ENCODE measurements around the gene PIK3C3.
"Not testable (repeated sequence)": the region's sequence is repeated elsewhere in the genome, so short reads cannot be mapped to it uniquely, and the experiment has no call there.

Gene PIK3C3

DNA sequence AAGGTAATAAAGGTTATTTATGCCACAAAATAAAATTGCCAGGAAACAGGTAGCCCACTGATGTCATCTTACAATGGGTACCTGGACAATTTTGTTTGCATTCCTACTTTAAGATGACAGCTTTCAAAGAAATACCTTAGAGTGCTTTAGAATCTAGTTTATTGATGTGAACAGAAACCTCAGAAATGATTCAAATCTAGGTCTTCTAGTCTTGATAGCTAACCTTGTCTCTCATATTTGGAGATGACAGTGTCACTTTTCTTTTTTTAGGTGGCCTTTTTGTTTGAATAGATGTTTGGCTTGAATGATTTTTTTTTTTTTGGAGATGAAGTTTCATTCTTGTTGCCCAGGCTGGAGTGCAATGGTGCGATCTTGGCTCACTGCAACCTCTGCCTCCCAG, 69.1 kb downstream of the PIK3C3 start:
- DNase-seq (ENCODE audit: low read depth, low spot score), result no peak

DNA sequence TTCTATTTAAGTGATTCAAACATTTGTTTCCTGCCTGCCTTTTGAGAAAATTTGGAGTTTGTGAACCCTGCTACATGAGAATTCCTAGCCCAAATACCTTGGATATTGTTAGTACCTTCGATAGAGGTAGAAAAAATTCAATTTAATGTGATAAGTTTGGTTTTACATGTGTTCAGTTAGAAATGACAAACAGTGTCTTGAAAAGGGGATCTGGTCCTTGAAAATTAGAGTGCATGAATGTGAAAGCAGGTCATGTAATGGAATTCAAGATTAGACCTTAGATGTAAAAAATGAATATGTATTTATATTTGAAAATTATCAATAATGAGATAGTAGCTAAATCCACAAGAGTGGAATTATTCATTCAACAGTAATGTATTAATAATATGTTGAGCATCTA, 70.5 kb downstream of the PIK3C3 start:
- no peak for DNase-seq (ENCODE audit: low read depth, low spot score)

DNA sequence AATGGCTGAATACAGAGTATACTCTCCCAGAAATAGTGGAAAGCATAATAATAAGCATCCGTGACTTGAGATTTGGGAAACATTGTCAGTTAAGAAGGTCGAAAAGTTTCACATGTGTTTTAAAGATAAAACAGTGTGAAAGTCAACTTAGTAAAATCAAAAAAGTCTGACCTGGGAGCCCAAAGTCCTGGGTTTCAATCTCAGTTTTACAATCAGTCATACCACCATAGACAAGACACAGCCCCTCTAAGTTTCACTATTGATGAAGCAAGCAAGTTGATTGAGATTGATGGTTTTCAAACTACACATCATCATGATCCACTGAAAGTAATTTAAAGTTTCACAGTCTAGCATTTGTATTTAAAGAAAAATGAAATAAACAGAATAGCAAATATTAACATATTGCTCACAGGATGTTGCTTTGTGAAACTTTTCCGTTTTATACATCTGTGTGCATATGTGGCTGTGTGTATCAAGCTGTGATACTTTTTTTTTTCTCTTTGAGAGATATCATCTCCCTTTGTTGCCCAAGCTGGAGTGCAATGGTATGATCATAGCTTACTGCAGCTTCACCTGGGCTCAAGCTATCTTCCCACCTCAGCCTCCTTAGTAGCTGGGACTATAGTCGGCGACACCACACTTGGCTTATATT, 71.1 kb downstream of the PIK3C3 start:
- no peak for DNase-seq (ENCODE audit: low read depth, low spot score)

DNA sequence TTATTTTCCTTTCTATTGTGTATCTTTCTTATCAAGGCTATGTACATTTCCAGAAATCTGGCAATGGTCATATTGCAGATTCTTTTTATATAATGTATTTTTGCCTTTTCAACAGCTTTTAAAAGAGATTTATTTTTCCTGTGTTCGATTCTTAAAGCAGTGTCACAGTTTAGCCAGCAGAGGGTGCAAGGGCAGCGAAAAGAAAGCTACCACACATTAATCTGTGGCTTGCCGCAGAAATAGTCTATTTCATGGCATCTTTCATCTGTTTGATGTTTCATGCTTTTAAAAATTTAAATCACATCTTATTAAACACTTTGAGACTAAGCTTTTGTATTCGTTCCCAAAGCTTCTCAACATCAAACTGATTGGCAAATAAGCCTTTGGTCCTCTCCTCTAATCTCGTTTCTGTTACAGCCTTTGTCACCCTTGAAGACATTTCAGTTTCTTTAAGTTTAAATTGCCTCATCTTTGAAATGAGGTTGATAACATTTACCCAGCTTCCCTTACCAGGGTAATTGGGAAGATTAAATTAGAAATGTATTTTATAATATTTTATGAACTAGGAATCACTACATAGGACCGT, 73.3 kb downstream of the PIK3C3 start:
- DNase-seq (ENCODE audit: low read depth, low spot score), result no peak

DNA sequence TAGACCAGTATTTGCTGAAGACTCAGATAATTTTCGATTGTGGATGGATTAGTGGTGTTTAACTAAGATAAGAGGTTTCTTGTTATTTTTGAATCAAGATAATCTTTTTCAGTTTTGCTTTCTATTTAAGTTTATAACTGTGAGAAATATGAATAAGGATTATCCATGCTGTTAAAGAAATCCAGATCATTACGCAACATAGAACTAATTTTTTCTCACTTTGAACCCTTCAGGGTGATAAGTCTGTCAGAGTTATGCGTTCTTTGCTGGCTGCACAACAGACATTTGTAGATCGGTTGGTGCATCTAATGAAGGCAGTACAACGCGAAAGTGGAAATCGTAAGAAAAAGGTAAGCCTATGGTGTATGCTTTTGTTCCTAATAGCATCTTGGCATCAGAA, 74.1 kb downstream of the PIK3C3 start:
- no peak for DNase-seq (ENCODE audit: low read depth, low spot score)

DNA sequence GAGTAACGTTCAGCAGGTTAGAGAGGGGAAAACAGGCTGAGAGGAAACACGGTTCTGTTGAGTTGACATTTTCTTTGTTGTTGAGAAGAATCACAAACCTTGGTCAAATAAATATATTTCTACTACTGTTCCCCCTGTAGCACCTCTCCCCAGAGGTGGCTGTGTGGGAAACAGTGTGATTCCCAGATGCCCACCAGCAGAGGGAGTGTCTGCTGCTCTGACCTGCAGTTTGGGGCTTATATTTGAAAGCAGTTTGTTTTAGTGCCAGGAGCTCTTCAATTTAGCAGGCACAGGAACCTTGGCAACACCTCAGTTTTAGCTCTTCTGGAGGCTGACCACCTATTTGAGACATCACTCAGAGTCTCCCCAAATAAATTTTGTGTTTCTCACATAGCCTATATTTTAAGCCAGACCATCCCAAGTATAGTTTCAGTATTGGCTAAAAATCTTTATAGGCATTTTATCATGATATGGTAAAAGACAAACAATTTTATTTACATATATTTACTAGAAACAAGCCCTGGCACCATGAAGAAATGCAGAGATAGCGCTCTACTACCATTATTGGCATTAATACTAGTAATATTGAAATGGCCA, 75.7 kb downstream of the PIK3C3 start:
- no peak for DNase-seq (ENCODE audit: low read depth, low spot score)

DNA sequence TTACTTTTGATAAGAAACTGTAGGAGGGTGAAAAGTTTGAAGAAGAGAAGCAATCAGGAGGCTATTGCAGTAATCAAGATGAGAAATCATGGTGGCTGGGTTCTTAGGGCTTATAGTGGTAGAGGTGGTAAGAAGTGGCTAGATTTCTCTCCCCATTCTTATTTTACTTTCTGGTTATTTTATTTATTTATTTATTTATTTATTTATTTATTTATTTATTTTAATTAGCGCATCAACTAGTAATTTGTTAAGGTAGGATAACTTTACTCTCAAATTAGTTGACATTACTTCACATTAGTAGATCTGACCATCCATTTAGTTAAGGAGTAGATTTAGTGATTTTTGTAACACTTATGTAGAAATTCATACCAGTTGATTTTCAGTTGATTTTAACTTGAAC, 77.4 kb downstream of the PIK3C3 start:
- no peak for DNase-seq (ENCODE audit: low read depth, low spot score)

DNA sequence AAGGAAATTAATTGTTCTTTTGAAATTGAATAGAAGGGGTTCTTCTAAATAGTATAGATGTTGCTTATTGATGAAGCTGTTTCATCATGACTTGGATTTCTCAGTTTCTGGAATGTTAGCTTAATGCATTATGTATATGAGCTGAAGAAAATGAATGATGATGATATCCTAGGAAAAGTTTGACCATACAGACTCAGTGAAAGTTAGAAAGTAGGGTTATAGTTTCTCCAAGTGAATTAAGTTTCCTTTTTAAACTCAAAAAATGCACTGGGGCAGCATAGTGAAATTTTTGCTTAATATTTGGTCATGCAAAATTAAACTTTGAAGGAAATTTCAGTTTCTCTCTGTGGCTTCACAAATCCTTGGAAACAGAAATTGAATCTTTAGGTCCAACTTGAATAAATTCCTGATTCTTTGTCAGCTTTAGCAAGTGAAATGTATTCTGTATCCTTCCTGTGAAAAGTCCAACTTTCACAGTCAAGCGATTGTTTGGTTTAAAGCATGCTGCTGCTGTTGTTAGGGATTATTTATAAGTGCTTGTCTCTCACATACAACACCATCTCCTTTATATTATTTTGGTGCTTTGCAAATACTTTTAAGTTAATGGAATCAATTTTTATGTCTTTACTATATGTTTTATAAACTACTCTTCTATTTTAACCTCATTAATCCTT, 78.2 kb downstream of the PIK3C3 start:
- DNase-seq (ENCODE audit: low read depth, low spot score), result no peak

DNA sequence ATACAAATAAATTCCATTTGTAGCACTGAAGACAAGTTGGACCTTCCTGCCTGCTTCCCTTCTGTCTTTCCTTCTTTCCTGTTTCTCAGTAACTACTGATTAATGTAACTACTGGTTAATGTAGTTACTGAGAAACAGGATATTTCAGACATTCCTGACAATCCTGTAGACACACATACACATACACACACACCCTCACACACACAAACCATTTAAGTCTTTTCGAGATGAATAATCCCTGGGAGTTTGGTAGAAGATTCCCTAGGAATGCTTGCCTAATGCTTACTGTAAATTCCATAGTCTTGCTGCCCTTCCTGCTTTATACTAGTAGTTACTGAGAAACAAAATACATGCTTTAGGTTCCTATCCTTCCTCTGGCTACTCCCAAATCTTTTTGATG, 83.9 kb downstream of the PIK3C3 start:
- DNase-seq (ENCODE audit: low read depth, low spot score), result no peak

DNA sequence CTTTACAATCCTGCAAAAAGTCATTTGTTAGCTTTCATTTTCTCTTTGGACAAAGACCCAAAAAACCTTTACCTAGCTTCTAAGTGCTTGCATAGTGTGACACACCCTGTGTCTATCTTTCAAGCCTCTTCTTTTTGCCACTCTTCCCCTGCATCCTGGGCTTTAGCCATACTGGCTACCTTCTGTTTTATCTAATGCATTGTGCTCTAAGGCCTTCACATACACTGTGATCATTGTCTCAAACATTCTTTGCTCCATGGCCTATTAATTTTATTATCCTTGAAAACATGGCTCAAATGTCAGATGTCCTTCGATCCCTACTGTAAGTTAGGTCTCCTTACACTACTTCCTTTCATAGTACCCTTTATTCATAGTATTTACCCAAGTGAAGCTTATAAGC, 84.4 kb downstream of the PIK3C3 start:
- no peak for DNase-seq (ENCODE audit: low read depth, low spot score)

DNA sequence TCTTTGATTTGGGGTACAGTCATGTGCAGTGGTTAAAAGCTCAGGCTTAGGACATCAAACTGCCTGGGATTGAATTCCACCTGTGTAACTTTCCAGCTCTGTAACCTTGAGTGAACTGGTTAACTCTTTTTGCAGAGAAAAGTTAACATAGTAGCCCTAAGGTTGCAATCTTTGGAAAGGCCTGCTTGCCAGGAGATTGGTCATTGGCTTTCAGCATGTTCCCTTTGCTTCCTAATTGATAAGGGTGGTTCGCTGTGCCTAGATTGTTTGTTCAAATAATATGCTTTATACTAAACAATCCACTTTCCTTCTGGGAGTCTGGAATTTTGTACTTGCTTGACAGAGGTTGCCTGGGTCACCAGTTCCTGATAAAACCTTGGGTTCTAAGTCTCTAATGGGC, 86.8 kb downstream of the PIK3C3 start:
- no peak for DNase-seq (ENCODE audit: low read depth, low spot score)

DNA sequence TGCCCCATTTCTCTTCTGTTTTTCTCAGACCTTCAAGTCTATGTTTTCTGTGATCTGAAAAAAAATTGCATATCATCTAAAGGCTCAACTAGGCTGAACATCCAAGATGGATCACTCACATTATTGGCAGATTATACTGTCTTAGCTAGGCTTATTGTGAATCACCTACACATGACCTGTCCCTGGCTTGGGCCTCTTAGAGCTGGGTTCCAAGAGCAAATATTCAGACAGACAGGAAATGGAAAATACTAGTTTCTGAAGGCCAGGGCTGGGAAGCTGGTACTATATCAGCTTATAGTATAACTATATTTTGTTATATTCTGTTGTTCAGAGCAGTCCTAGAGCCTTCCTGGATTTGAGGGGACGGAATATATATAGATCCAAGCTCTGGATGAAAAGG, 90.3 kb downstream of the PIK3C3 start:
- DNase-seq (ENCODE audit: low read depth, low spot score), result no peak

DNA sequence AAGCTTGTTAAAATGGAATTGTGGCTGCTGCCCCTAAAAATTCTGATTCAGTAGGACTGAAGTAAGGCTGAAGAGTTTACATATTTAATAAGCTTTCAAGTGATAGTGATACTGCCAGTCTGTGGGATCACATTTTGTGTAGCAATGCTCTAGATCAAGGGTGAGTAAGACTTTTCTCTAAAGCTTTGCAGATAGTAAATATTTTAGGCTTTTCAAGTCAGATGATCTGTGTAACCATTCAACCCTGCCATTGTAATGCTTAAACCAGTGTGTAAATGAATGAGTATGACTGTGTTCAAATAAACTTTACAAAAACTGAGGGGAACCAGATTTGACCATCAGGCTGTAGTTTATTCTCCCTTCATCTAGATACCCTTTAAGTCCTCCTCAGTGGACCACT, 92.7 kb downstream of the PIK3C3 start:
- no peak for DNase-seq (ENCODE audit: low read depth, low spot score)

DNA sequence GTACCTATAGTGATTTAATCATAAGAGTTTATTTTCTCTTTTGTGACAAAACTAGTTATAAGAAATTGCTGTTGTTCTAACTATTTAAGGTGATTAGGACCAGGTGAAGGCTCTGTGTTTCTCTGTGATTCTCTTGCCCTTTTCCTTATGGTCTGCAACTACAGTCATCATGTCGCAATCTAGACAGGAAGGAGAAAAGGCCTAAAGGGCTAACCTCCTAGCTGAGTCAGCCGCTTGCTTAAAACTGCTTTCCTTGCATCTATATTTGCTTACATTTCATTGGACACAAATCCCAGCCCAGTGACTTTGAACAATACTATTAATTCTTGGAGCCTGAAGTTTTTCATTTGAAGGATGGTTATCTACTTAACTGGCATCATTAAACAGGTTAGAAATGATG, 93.1 kb downstream of the PIK3C3 start:
- peak; percentile 32 for DNase-seq (ENCODE audit: low read depth, low spot score)

DNA sequence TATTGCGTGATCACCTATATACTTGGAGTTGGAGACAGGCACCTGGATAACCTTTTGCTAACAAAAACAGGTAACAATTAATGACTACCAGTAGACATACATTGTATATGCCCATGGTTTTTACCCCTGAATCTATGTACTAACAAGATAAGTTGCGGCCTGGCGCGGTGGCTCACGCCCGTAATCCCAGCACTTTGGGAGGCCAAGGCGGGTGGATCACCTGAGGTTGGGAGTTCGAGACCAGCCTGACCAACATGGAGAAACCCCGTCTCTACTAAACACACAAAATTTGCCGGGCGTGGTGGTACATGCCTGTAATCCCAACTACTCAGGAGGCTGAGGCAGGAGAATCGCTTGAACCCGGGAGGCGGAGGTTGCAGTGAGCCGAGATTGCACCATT, 94.5 kb downstream of the PIK3C3 start:
- not testable (repeated sequence) for DNase-seq (ENCODE audit: low read depth, low spot score)

DNA sequence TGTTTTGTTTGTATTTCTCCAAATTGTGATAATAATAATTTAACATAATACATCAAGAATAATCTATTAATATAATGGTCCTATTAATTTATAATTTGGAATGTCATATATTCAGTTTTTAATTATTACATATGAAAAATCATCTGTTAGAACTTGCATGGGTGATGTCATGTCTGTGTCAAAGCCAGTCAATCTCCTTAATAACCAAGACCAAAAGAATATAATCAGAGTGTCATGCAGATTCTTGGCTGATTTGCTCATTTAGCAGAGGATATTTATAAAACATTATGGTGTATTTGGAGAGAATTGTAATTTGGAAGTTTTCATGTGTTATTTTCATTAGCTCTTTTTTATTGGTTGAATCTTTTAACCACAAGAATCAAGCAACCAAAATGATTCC, 96.4 kb downstream of the PIK3C3 start:
- no peak for DNase-seq (ENCODE audit: low read depth, low spot score)

DNA sequence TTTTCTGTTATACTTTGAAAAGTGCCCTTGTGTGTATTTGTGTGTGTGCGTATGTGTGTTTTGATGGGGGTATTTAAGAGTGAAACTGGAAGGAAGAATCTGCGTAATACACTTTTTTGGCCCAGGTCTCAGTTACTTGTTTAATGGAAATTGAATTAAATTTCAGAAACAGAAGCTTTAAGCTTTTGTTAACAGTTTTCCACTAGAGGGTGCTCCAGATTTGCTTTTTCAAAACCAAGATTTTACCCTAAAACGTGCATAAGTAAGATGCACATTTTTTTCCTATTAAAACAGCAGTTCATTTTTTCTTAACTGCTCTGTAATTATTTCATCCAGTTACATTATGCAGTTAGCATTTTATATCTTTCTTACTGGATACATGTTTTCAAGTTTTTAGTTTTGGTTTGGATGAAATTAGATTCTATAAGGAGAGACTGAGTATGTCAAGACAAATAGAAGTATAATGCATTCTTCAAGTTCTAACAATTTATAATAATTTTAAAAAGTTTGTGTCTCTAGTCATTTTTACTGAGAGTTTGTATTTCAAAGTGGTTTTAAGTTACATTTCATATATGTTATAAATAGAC, 97.2 kb downstream of the PIK3C3 start:
- DNase-seq (ENCODE audit: low read depth, low spot score), result no peak

DNA sequence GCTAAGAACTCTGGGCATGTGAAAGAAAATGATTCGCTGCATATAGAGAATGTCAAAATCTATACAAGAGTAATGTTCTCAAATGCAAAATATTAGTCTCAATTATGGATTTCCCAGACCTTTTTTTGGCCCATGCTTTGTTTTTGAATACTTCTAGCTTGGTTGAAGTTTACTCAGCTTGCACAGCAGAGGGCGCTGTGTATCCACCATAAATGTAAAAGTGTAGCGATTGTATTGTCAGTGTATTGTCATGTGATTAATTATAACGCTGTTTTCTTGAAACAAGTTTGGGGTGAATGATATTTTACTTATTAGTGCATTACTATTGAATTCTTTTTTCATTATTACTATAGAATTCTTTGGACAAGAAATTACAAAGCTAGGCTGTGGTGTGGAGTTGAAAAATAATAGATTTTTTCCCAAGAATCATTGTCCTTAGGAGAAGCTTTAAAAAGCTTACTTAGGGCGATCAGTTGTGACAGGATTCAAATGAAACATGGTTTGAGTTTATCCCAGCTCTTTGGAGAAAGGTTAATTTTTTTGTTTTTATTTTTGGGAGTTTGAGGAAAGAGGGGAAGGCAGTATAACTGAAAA, 98.3 kb downstream of the PIK3C3 start:
- no peak for DNase-seq (ENCODE audit: low read depth, low spot score)

DNA sequence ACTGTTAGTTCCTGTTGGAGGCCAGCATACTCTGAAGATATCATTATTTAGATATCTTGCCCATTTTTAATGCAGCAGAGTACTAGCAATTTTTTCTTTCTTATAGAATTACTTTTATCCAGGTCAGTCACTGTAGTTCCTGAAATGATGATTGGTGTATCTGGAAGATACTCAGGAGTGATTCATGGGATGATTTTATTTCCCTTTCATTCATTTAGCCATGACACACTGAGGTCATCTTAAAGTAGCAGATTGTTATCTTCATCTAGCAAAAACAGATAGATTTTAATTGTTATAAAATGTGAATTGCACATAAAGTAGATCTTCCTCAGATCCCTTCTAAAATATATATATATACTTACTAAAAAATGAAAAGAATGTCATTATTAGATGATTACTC, 109.1 kb downstream of the PIK3C3 start:
- DNase-seq (ENCODE audit: low read depth, low spot score), result no peak

DNA sequence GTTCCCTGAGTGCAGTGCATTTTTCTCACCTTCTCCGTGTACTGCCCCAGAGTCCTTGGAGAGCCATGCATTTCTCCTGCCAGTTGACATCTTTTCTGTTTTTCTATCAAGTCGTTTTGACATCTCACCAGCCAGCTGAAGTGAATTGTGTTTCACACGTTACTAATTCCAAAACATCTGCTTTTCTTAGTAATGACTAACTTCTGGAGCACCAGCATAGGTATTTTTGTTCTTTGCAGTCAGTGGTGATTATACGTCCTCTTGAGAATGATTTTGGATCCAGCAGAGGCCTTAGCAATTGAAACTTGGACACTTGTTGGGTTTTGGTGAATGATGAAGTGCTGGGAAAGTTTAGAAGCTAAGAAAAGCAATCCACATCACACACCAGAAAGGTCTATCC, 112.5 kb downstream of the PIK3C3 start:
- no peak for DNase-seq (ENCODE audit: low read depth, low spot score)

DNA sequence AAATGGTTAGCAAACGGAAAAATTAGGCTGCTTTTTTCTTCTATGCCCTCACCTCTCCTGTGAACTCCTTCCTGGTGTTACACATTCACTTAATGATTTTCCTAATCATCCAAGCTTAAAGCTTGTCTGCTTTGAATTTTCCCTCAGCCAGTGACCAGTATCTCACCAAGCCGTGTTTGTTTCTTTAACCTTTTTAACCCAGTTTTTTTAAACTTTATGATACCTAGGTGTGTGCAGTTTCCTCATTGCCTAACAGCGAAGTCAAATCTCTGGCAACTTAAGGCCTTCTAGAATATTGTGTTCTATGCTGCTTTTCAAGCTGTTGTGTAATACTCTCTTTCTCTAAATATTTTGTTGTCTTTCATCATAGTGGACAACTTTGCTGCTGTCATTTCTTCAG, 113.0 kb downstream of the PIK3C3 start:
- DNase-seq (ENCODE audit: low read depth, low spot score), result no peak

DNA sequence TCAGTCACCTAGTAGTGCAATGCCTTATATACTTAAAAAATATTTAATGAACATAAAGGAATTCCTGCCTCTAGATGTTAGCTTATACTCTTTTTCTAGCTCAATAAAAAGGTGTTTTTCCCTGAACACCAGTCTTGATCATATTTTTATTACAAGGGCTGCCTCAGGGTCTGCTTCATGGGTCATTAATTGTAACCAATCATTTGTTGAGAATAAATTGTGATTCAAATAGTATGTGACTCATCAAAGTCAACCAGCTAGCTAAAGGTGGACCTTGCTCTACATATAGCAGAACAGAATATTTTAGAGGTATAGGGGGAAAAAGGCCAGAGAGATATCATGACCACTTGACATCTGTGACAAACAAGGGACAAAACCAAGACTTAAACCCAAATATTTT, 114.0 kb downstream of the PIK3C3 start:
- DNase-seq (ENCODE audit: low read depth, low spot score), result no peak

Data from brain pericyte (primary cell).